Measurements from ENCODE around the gene CORO2B.

DNA sequence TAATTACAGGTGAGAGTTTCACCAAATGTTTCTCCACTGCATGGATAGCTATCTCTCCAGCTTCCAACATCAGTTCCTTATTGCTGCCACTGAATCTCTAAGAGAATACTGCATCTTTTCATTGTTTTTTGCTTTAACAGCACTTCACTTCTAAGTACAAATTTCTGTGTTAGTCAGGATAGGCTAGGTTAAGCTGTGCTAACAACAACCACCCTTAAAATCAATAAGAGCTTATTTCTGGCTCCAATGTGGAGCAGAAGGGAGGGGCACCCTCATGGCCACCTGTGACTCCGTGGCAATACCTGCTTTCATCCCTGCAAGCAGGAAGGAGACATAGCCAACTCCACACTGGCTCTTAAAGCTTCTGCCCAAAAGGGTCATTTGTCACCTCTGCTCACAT is 36.4 kb upstream of the CORO2B start:
- TF ChIP-seq POLR2A (IDR thresholded peaks at IDR 0.05), result no peak
- TF ChIP-seq, protein P1, sequence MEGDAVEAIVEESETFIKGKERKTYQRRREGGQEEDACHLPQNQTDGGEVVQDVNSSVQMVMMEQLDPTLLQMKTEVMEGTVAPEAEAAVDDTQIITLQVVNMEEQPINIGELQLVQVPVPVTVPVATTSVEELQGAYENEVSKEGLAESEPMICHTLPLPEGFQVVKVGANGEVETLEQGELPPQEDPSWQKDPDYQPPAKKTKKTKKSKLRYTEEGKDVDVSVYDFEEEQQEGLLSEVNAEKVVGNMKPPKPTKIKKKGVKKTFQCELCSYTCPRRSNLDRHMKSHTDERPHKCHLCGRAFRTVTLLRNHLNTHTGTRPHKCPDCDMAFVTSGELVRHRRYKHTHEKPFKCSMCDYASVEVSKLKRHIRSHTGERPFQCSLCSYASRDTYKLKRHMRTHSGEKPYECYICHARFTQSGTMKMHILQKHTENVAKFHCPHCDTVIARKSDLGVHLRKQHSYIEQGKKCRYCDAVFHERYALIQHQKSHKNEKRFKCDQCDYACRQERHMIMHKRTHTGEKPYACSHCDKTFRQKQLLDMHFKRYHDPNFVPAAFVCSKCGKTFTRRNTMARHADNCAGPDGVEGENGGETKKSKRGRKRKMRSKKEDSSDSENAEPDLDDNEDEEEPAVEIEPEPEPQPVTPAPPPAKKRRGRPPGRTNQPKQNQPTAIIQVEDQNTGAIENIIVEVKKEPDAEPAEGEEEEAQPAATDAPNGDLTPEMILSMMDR (IDR thresholded peaks at IDR 0.05), result no peak

Measured in uterus (tissue), 2 donors.